H1 (cell line): ENCODE measurements around the gene DGUOK. TPM values are rescaled to one million over a fixed set of nuclear protein-coding genes. Genes with fewer than 3 reads are reported as not detected.

Experiments used
- BRCA1 ChIP-seq: IDR thresholded peaks from 2 replicates; pipeline ENCODE4 v1.6.1; 2012; ENCODE audit warnings: low read depth, low read length, improper control_type of control experiment
- CHD1 ChIP-seq: IDR thresholded peaks from 2 replicates; pipeline ENCODE4 v1.6.1; 2012; ENCODE audit warnings: low read depth, low read length, improper control_type of control experiment
- CTBP2 ChIP-seq: IDR thresholded peaks from 2 replicates; pipeline ENCODE4 v1.7.0; 2011; ENCODE audit warnings: borderline replicate concordance, mild to moderate bottlenecking, moderate library complexity, mixed read lengths, low read length; ENCODE audit not compliant: insufficient read depth, insufficient read length
- GTF2F1 ChIP-seq: IDR thresholded peaks from 2 replicates; pipeline ENCODE4 v1.6.1; 2012; ENCODE audit warnings: low read depth, low read length, improper control_type of control experiment, borderline replicate concordance
- KDM4A ChIP-seq: IDR thresholded peaks from one replicate; pipeline ENCODE4 v1.7.1; 2012; ENCODE audit warnings: low read depth, mild to moderate bottlenecking, moderate library complexity, low read length, inconsistent platforms; ENCODE audit not compliant: severe bottlenecking
- KDM5A ChIP-seq: fragments of 200-600 bp; IDR thresholded peaks from 2 replicates; pipeline ENCODE4 v1.7.1; 2012; ENCODE audit warnings: mild to moderate bottlenecking, low read length, inconsistent platforms, mixed read lengths
- NRF1 ChIP-seq: IDR thresholded peaks from 2 replicates; pipeline ENCODE4 v1.6.1; 2011; ENCODE audit warnings: mild to moderate bottlenecking, low read depth, low read length, improper control_type of control experiment
- POLR2AphosphoS5 ChIP-seq: IDR thresholded peaks from 2 replicates; pipeline ENCODE4 v1.6.1; 2011; ENCODE audit warnings: low read depth, low read length
- polyA plus RNA-seq, 7 experiments: library from polyadenylated mRNA; depleted of rRNA in 3 of 7; stranded (reverse) in 5 of 7; unstranded in 2 of 7; fragments of >200 nt in 5 of 7; fragments of 200-250 nt in 2 of 7; gene quantifications; 1 replicate in 5 of 7; 2 replicates in 1 of 7; 4 replicates in 1 of 7; pipeline versions ENCODE4 v1.2.1 to v1.2.3, GENCODE V29; 2011 to 2013; ENCODE audit warnings: missing spikeins in 2 of 7, mixed read lengths in 2 of 7
- total RNA-seq: library from RNA; stranded (reverse); fragmentation: NEBNext Ultra II Directional; extraction: Animal tissue kit (Norgen Biotek cat#: 25700); gene quantifications from 2 replicates; pipeline ENCODE4 v1.2.1, GENCODE V29; 2021

DGUOK gene
- total and polyA plus RNA-seq, 2 of the 8 experiments (the other 6 are each of a cell fraction or from before 2014, with no cell fraction given), result 110 to 168 TPM

GRCh38 chr2:73998933-73999332 lies 72.3 kb downstream of the DGUOK start (continued):
- TF ChIP-seq GTF2F1 (no peak), BRCA1 (no peak), CTBP2 (no peak), CHD1 (no peak), KDM4A (no peak), KDM5A (no peak), NRF1 (no peak), POLR2AphosphoS5 (no peak)
- TF ChIP-seq, all 59 proteins: peak for 0
